Liver (tissue), 9 donors: ENCODE data around the gene SUN3. TPM values are rescaled to one million over a fixed set of nuclear protein-coding genes. Genes with fewer than 3 reads are reported as not detected.

ENCODE experiments used
- DNase-seq: peaks from one replicate; pipeline ENCODE4 v3.0.0-alpha.2; 2017; ENCODE audit warnings: low spot score
- H3K27ac ChIP-seq, 2 donors: one replicate each; pipeline ENCODE4 v1.7.0; 2013; ENCODE audit warnings: inconsistent platforms in 2 of 2, low read length in 2 of 2, control low read depth in 1 of 2, low read depth in 1 of 2, mild to moderate bottlenecking in 1 of 2
- H3K27me3 ChIP-seq, 4 donors: one replicate each; pipeline versions ENCODE4 v1.6.1 to v1.7.0; 2013; ENCODE audit warnings: low read length in 3 of 4, inconsistent platforms in 1 of 4, mild to moderate bottlenecking in 1 of 4, moderate library complexity in 1 of 4; ENCODE audit not compliant: control insufficient read depth in 4 of 4, insufficient read depth in 4 of 4
- H3K36me3 ChIP-seq, 4 donors: one replicate each; pipeline versions ENCODE4 v1.6.1 to v1.7.0; 2013; ENCODE audit warnings: low read length in 3 of 4, mild to moderate bottlenecking in 3 of 4, low read depth in 1 of 4, moderate library complexity in 1 of 4; ENCODE audit not compliant: control insufficient read depth in 4 of 4, insufficient read depth in 3 of 4
- H3K4me1 ChIP-seq, 4 donors: one replicate each; pipeline versions ENCODE4 v1.6.1 to v1.7.0; 2013; ENCODE audit warnings: low read length in 3 of 4, mild to moderate bottlenecking in 3 of 4, moderate library complexity in 1 of 4; ENCODE audit not compliant: control insufficient read depth in 4 of 4, insufficient read depth in 4 of 4
- H3K4me3 ChIP-seq, 3 donors: one replicate each; pipeline versions ENCODE4 v1.6.1 to v1.7.0; 2013; ENCODE audit warnings: low read length in 3 of 3, control low read depth in 1 of 3, low read depth in 1 of 3, mild to moderate bottlenecking in 1 of 3
- H3K9ac ChIP-seq, 2 donors: one replicate each; pipeline ENCODE4 v1.7.0; 2013; ENCODE audit warnings: low read length in 2 of 2, mild to moderate bottlenecking in 2 of 2, moderate library complexity in 2 of 2, control low read depth in 1 of 2, low read depth in 1 of 2
- H3K9me3 ChIP-seq, 4 donors: one replicate each; pipeline versions ENCODE4 v1.6.1 to v1.7.0; 2013; ENCODE audit warnings: low read length in 3 of 4; ENCODE audit not compliant: control insufficient read depth in 4 of 4
- ATF3 ChIP-seq: IDR thresholded peaks from 2 replicates; pipeline ENCODE4 v1.6.1; 2016; ENCODE audit warnings: antibody characterized with exemption
- CTCF ChIP-seq: fragments of 150-350 bp; IDR thresholded peaks from 2 replicates; pipeline ENCODE4 v1.5.1; 2017; ENCODE audit warnings: improper control_type of control experiment, low read depth, low read length; ENCODE audit not compliant: missing input control
- EGR1 ChIP-seq, 2 donors: IDR thresholded peaks; 2 replicates each; pipeline ENCODE4 v1.6.1; 2016 to 2018; ENCODE audit warnings: antibody characterized with exemption in 2 of 2, low read depth in 2 of 2
- FOXA1 ChIP-seq: IDR thresholded peaks from 2 replicates; pipeline ENCODE4 v1.6.1; 2016; ENCODE audit warnings: antibody characterized with exemption
- FOXA2 ChIP-seq: IDR thresholded peaks from 2 replicates; pipeline ENCODE4 v1.6.1; 2016; ENCODE audit warnings: antibody characterized with exemption
- GABPA ChIP-seq, 2 donors: IDR thresholded peaks in 1 of 2; conservative IDR thresholded peaks in 1 of 2; 2 replicates each; pipeline ENCODE4 v1.6.1; 2016; ENCODE audit warnings: antibody characterized with exemption in 2 of 2, mild to moderate bottlenecking in 1 of 2, moderate library complexity in 1 of 2
- HNF4A ChIP-seq, 2 donors: conservative IDR thresholded peaks; 2 replicates each; pipeline ENCODE4 v1.6.1; 2016; ENCODE audit warnings: antibody characterized with exemption in 2 of 2, mild to moderate bottlenecking in 2 of 2
- HNF4G ChIP-seq: IDR thresholded peaks from 2 replicates; pipeline ENCODE4 v1.6.1; 2016; ENCODE audit warnings: antibody characterized with exemption
- JUND ChIP-seq, 2 donors: IDR thresholded peaks; 2 replicates each; pipeline ENCODE4 v1.6.1; 2016; ENCODE audit warnings: antibody characterized with exemption in 2 of 2
- MAX ChIP-seq: IDR thresholded peaks from 2 replicates; pipeline ENCODE4 v1.6.1; 2016; ENCODE audit warnings: antibody characterized with exemption
- RAD21 ChIP-seq, 2 donors: IDR thresholded peaks; 2 replicates each; pipeline ENCODE4 v1.6.1; 2016; ENCODE audit warnings: antibody characterized with exemption in 2 of 2, mild to moderate bottlenecking in 2 of 2
- REST ChIP-seq: IDR thresholded peaks from 2 replicates; pipeline ENCODE4 v1.6.1; 2016; ENCODE audit warnings: antibody characterized with exemption, mild to moderate bottlenecking
- RXRA ChIP-seq, 2 donors: IDR thresholded peaks; 2 replicates each; pipeline ENCODE4 v1.6.1; 2017 to 2018; ENCODE audit warnings: antibody characterized with exemption in 2 of 2, mild to moderate bottlenecking in 1 of 2
- SP1 ChIP-seq: IDR thresholded peaks from 2 replicates; pipeline ENCODE4 v1.6.1; 2018; ENCODE audit warnings: antibody characterized with exemption, mild to moderate bottlenecking
- TAF1 ChIP-seq: conservative IDR thresholded peaks from 2 replicates; pipeline ENCODE4 v1.6.1; 2016; ENCODE audit warnings: antibody characterized with exemption, mild to moderate bottlenecking
- YY1 ChIP-seq: IDR thresholded peaks from 2 replicates; pipeline ENCODE4 v1.6.1; 2016; ENCODE audit warnings: antibody characterized with exemption, mild to moderate bottlenecking
- ZBTB33 ChIP-seq: IDR thresholded peaks from 2 replicates; pipeline ENCODE4 v1.6.1; 2016; ENCODE audit warnings: antibody characterized with exemption
- WGBS: extraction: QIAGEN DNeasy Blood & Tissue Kit; methylation state at CpG from one replicate; pipeline ENCODE4 v1.1.7; 2013; 5-methylcytosine and 5-hydroxymethylcytosine counted together
- polyA plus RNA-seq, 2 donors: library from polyadenylated mRNA; stranded (reverse) in 1 of 2; unstranded in 1 of 2; fragments of 200-250 nt in 1 of 2; fragments of >200 nt in 1 of 2; fragmentation: Nextera tagmentation in 1 of 2; extraction: Ambion mirVana in 1 of 2; gene quantifications; one replicate each; pipeline versions ENCODE4 v1.2.1 to v1.2.3, GENCODE V29; 2013 to 2015
- total RNA-seq, 2 donors: library from RNA; depleted of rRNA; stranded (reverse); fragments of >200 nt; gene quantifications; one replicate each; pipeline ENCODE4 v1.2.3, GENCODE V29; 2014
- donor health status: healthy.
- donor health status: healthy.
- donor health status: healthy.
- donor health status: healthy.
- donor health status: healthy.

SUN3 gene
- total and polyA plus RNA-seq, 4 donors = not detected

- Histone ChIP-seq H3K9ac (no peak overlapping the region), H3K4me1 (peaks cover 0 to 5% (median under 1%) of the 10 kb centered on the region in 4 donors), H3K4me3 (no peak overlapping the region), H3K27me3 (no peaks in the 10 kb centered on the region), H3K27ac (no peak overlapping the region), H3K9me3 (no peaks in the 10 kb centered on the region), H3K36me3 (no peaks in the 10 kb centered on the region)
- WGBS = 82% methylated on average over 8 of the region's 8 CpGs
- no peak for TF ChIP-seq TAF1
- TF ChIP-seq REST = no peak
- no peak for TF ChIP-seq HNF4A (conservative IDR thresholded peaks at IDR 0.05)
- TF ChIP-seq CTCF = peak; percentile 5
- TF ChIP-seq RAD21 (IDR thresholded peaks at IDR 0.05) = peak in 1 of 2 donors; percentile 45
- no peak for TF ChIP-seq GABPA (IDR thresholded peaks at IDR 0.05 in 1 of 2, conservative IDR thresholded peaks at IDR 0.05 in 1 of 2)
- no peak for DNase-seq
Measured at GRCh38 chr7:47988496-47989386, 40.2 kb downstream of the SUN3 start.

- no peak overlapping the region for H3K9ac ChIP-seq
- no peak overlapping the region for H3K27ac ChIP-seq
- H3K9me3 ChIP-seq = no peaks in the 10 kb centered on the region
- WGBS = 67% methylated on average over 2 of the region's 2 CpGs
- DNase-seq = no peak
- H3K36me3 ChIP-seq = peaks cover 0 to 3% (median 1%) of the 10 kb centered on the region in 4 donors
- H3K27me3 ChIP-seq = no peaks in the 10 kb centered on the region
- peaks cover 1 to 17% (median 12%) of the 10 kb centered on the region in 4 donors for H3K4me1 ChIP-seq
- H3K4me3 ChIP-seq = no peak overlapping the region
- TF ChIP-seq TAF1 (no peak), HNF4G (no peak), ATF3 (no peak), HNF4A (conservative IDR thresholded peaks at IDR 0.05) (no peak), FOXA1 (no peak), RAD21 (IDR thresholded peaks at IDR 0.05) (no peak), YY1 (no peak), RXRA (IDR thresholded peaks at IDR 0.05) (no peak), SP1 (no peak), FOXA2 (no peak), GABPA (IDR thresholded peaks at IDR 0.05 in 1 of 2, conservative IDR thresholded peaks at IDR 0.05 in 1 of 2) (no peak), ZBTB33 (no peak), EGR1 (IDR thresholded peaks at IDR 0.05; ENCODE audit: low read depth in 2 of 2) (no peak), JUND (IDR thresholded peaks at IDR 0.05) (no peak), REST (no peak), MAX (no peak)
Measured at GRCh38 chr7:47982610-47983009, 46.3 kb downstream of the SUN3 start.
